Uterus (tissue), 2 donors: ENCODE data around the gene NPR1.

Source experiments
- CTCF ChIP-seq, 4 experiments: fragments of 200-600 bp in 2 of 4; fragments of 450-650 bp in 2 of 4; sonication (generic) in 2 of 4; IDR thresholded peaks; one replicate each; pipeline ENCODE4 v1.5.1; 2016 to 2019; ENCODE audit warnings: antibody characterized with exemption in 4 of 4, mild to moderate bottlenecking in 2 of 4, moderate library complexity in 1 of 4
- POLR2A ChIP-seq, 2 donors: fragments of 450-650 bp; IDR thresholded peaks; one replicate each; pipeline ENCODE4 v1.6.1; 2016; ENCODE audit warnings: antibody characterized with exemption in 2 of 2, mild to moderate bottlenecking in 1 of 2, moderate library complexity in 1 of 2

GRCh38 chr1:153735090-153735420 is 56.6 kb downstream of the NPR1 start:
- TF ChIP-seq CTCF (IDR thresholded peaks at IDR 0.05) (no peak), POLR2A (IDR thresholded peaks at IDR 0.05) (no peak)
